ENCODE results near the gene TAS2R40. TPM values are rescaled to one million over a fixed set of nuclear protein-coding genes. Genes with fewer than 3 reads are reported as not detected.

Gene TAS2R40
- total RNA-seq, 4 donors from 2014 or later, result not detected

DNA sequence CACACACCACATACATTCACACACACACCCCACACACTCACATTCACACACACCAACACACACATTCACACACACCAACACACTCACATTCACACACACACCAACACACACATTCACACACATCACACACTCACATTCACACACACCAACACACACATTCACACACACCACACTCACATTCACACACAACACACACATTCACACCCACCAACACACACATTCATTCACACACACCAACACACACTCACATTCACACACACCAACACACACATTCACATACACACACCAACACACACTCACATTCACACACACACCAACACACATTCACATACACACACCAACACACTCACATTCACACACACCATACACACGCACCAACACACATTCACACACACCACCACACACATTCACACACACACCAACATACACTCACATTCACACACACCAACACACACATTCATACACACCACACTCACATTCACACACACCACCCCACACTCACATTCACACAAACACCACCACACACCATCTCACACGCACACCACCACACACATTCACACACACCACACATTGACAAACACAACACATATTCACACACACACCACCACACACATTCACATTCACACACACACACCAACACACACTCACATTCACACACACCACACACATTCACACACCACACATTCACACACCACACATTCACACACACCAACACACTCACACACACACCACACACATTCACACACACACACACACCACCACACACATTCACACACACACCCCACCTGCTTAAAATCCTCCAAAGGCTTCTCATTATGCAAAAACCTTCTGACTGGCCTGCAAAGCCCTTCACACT is 9.0 kb downstream of the TAS2R40 start:
- Histone ChIP-seq H3K27me3 (no peaks in the 10 kb centered on the region), H3K36me3 (no peaks in the 10 kb centered on the region), H3K9me3 (peaks cover 0 to 3% (median 0%) of the 10 kb centered on the region in 4 donors), H3K27ac (no peak overlapping the region), H3K4me1 (peaks cover 0 to 15% (median 0%) of the 10 kb centered on the region in 4 donors), H3K4me3 (no peak overlapping the region)
- WGBS, 2 donors, result 94 to 100% methylated on average over 2 of the region's 2 CpGs
- TF ChIP-seq POLR2A (IDR thresholded peaks at IDR 0.05), result no peak
- no peak for TF ChIP-seq EP300 (IDR thresholded peaks at IDR 0.05)
- TF ChIP-seq, protein P1, sequence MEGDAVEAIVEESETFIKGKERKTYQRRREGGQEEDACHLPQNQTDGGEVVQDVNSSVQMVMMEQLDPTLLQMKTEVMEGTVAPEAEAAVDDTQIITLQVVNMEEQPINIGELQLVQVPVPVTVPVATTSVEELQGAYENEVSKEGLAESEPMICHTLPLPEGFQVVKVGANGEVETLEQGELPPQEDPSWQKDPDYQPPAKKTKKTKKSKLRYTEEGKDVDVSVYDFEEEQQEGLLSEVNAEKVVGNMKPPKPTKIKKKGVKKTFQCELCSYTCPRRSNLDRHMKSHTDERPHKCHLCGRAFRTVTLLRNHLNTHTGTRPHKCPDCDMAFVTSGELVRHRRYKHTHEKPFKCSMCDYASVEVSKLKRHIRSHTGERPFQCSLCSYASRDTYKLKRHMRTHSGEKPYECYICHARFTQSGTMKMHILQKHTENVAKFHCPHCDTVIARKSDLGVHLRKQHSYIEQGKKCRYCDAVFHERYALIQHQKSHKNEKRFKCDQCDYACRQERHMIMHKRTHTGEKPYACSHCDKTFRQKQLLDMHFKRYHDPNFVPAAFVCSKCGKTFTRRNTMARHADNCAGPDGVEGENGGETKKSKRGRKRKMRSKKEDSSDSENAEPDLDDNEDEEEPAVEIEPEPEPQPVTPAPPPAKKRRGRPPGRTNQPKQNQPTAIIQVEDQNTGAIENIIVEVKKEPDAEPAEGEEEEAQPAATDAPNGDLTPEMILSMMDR (IDR thresholded peaks at IDR 0.05), result no peak
- no peak for DNase-seq (ENCODE audit: low spot score in 2 of 2)

DNA sequence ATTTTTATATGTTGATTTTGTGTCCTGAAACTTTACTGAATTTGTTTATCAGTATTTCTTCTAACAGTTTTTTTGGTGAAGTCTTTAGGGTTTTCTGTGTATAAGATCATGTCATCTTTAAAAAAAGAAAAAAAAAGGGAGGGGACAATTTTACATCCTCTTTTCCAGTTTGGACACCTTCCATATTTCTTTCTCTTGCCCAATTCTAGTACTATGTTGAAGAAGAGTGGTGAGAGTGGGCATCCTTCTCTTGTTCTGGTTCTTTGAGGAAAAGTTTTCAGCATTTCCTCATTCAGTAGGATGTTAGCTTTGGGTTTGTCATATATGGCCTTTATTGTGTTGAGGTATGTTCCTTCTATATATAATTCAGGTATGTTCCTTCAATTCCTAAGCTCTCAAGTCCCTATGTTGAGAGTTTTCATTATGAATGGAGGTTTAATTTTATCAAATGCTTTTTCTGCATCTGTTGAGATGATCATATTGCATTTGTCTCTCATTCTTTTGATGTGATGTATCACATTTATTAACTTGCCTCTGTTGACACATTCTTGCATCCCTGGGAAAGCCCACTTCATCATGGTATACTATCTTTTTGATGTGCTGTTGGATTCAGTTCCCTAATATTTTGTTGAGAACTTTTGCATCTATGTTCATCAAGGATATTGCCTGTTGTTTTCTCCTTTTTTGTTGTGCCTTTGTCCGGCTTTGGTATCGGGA is 12.1 kb downstream of the TAS2R40 start:
- Histone ChIP-seq H3K36me3 (no peaks in the 10 kb centered on the region), H3K4me3 (no peak overlapping the region), H3K9me3 (peaks cover 0 to 23% (median 1%) of the 10 kb centered on the region in 4 donors), H3K27ac (no peak overlapping the region), H3K27me3 (no peaks in the 10 kb centered on the region), H3K4me1 (peaks cover 0 to 4% (median 0%) of the 10 kb centered on the region in 4 donors)
- TF ChIP-seq EP300 (IDR thresholded peaks at IDR 0.05), result peak in 1 of 2 donors; percentile 34
- TF ChIP-seq, protein P1 (IDR thresholded peaks at IDR 0.05), result no peak
- TF ChIP-seq POLR2A (IDR thresholded peaks at IDR 0.05), result no peak
- DNase-seq (ENCODE audit: low spot score in 2 of 2), result no peak
- WGBS, 2 donors, result 95 to 99% methylated on average over 2 of the region's 2 CpGs

DNA sequence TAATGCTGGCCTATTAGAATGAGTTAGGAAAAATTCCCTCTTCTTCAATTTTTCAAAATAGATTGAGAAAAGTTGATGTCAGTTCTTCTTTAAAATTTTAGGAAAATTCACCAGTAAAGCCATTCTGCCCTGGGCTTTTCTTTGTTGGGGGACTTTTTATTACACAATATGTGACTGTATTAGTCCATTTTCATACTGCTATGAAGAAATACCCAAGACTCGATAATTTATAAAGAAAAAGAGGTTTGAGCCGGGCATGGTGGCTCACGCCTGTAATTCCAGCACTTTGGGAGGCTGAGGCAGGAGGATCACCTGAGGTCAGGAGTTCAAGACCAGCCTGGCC is 12.7 kb downstream of the TAS2R40 start:
- TF ChIP-seq, protein P1 (IDR thresholded peaks at IDR 0.05), result no peak
- TF ChIP-seq EP300 (IDR thresholded peaks at IDR 0.05), result no peak
- TF ChIP-seq POLR2A (IDR thresholded peaks at IDR 0.05), result no peak
- no peak for DNase-seq (ENCODE audit: low spot score in 2 of 2)
- Histone ChIP-seq H3K27ac (no peak overlapping the region), H3K27me3 (no peaks in the 10 kb centered on the region), H3K4me3 (no peak overlapping the region), H3K36me3 (no peaks in the 10 kb centered on the region), H3K9me3 (peaks cover 0 to 23% (median 1%) of the 10 kb centered on the region in 4 donors), H3K4me1 (no peaks in the 10 kb centered on the region)
- 88 to 89% methylated on average over 3 of the region's 3 CpGs for WGBS, 2 donors

DNA sequence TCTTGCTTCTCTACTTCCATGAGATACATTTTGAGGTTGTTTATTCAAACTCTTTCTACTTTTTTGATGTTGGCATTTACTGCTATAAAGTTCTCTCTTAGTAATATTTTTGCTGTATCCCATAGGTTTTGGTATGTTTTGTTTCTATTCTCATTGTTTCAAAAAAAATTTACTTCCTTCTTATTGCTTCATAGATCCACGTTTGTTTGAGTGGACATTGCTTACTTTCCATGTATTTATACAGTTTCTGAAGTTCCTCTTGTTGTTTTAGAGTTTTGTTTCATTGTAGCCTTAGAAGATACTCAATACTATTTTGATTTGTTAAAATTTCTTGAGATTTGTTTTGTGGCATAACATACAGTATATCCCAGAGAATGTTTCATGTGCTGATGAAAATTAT is 13.7 kb downstream of the TAS2R40 start:
- no peak overlapping the region for H3K27ac ChIP-seq
- H3K36me3 ChIP-seq, result no peaks in the 10 kb centered on the region
- no peak for DNase-seq (ENCODE audit: low spot score in 2 of 2)
- H3K27me3 ChIP-seq, result no peaks in the 10 kb centered on the region
- no peak overlapping the region for H3K4me3 ChIP-seq
- TF ChIP-seq, protein P1 (IDR thresholded peaks at IDR 0.05), result no peak
- TF ChIP-seq POLR2A (IDR thresholded peaks at IDR 0.05) (no peak), EP300 (IDR thresholded peaks at IDR 0.05) (no peak)
- peaks cover 0 to 23% (median 1%) of the 10 kb centered on the region in 4 donors for H3K9me3 ChIP-seq
- WGBS, 2 donors, result 26 to 38% methylated on average over 1 of the region's 1 CpG
- peaks cover 0 to 5% (median 2%) of the 10 kb centered on the region in 4 donors for H3K4me1 ChIP-seq

Data from tibial nerve (tissue), 4 donors.